Measurements from ENCODE around the gene GSAP.

GSAP gene

DNA sequence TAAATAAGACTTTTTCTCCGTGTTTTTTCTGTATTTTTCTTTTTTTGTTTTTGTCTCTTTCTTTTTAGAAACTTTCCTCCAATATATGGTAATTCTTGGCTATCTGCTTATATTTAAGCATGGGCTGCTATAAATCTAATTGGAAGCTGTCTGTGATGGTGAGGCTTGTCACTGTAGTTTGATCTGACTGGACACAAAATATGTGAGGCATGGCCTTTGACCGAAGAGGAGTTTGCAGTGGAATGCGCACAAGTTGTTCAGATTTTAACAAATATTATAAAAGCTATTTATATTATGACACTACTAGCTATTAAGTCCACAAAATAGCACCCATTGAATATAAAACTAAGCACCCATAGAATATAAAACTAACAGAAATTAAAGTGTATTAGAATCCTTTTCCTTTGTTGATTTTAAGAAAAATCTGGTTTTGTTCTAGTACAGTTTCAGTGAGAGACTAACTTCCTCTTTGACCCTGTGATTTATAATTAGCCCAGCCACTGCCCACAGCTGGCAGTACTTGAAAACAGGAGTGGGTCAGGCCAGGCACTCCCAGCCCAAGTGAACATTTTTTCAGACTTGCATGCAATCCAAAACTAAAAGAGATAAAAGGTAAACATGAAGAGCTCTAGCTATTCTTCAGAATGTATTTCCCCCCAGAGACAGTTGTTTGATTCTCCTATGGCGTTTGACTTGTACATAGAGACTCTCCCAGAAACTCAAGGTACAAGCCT, 146.6 kb downstream of the GSAP start:
- H2AFZ ChIP-seq (ENCODE audit: low read length), result no peak overlapping the region
- no peaks in the 10 kb centered on the region for H3K27me3 ChIP-seq (ENCODE audit: insufficient read depth, low read length)
- TF ChIP-seq EZH2 (IDR thresholded peaks at IDR 0.05; ENCODE audit: borderline replicate concordance, low read length), result no peak
- TF ChIP-seq, protein P1, sequence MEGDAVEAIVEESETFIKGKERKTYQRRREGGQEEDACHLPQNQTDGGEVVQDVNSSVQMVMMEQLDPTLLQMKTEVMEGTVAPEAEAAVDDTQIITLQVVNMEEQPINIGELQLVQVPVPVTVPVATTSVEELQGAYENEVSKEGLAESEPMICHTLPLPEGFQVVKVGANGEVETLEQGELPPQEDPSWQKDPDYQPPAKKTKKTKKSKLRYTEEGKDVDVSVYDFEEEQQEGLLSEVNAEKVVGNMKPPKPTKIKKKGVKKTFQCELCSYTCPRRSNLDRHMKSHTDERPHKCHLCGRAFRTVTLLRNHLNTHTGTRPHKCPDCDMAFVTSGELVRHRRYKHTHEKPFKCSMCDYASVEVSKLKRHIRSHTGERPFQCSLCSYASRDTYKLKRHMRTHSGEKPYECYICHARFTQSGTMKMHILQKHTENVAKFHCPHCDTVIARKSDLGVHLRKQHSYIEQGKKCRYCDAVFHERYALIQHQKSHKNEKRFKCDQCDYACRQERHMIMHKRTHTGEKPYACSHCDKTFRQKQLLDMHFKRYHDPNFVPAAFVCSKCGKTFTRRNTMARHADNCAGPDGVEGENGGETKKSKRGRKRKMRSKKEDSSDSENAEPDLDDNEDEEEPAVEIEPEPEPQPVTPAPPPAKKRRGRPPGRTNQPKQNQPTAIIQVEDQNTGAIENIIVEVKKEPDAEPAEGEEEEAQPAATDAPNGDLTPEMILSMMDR (IDR thresholded peaks at IDR 0.05; ENCODE audit: low read length), result no peak
- H3K4me3 ChIP-seq (ENCODE audit: low read depth, low read length, poor library complexity, severe bottlenecking), result peak overlapping the region; percentile 5
- peak overlapping the region; percentile 68 for H3K27ac ChIP-seq (ENCODE audit: low read depth, low read length, poor library complexity, severe bottlenecking)
- no peaks in the 10 kb centered on the region for H3K9me2 ChIP-seq (ENCODE audit: low read depth, low read length)
- no peaks in the 10 kb centered on the region for H3K79me2 ChIP-seq (ENCODE audit: insufficient read depth, low read length)
- H3F3A ChIP-seq (ENCODE audit: insufficient read depth, low read length), result no peaks in the 10 kb centered on the region
- H3K4me2 ChIP-seq (ENCODE audit: low read length), result peak overlapping the region; percentile 48
- no peaks in the 10 kb centered on the region for H3K36me3 ChIP-seq (ENCODE audit: insufficient read depth, low read length)
- H3K9me3 ChIP-seq (ENCODE audit: low read length), result no peaks in the 10 kb centered on the region
- H3K9ac ChIP-seq (ENCODE audit: low read length), result no peak overlapping the region
- no peaks in the 10 kb centered on the region for H4K20me1 ChIP-seq (ENCODE audit: insufficient read depth, low read length)
- peaks cover 40% of the 10 kb centered on the region for H3K4me1 ChIP-seq (ENCODE audit: insufficient read depth, low read length, severe bottlenecking)

DNA sequence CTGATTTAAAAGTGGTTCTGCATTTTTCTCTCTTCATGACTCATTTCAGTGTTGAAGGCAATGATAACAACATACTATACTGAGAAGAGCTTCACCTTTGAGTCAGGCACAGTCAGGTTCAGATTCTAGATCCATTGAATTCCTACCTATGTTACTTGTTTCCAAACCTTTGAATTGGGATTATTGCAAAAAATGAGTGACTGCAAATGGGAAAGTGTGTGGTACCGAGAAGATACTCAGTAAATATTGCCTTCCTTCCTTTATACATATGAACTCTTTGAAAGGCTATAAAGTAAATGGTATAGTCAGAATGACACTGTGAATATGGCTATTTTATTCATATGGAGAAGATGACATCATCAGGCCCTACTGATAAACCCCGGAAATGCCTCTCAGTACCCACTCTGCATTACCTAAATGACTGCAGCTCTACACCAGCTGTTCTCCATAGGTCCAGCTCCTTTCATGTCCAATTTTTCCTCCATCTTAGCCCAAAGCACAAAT, 149.8 kb downstream of the GSAP start:
- Histone ChIP-seq H3F3A (ENCODE audit: insufficient read depth, low read length) (no peaks in the 10 kb centered on the region), H3K9ac (ENCODE audit: low read length) (no peak overlapping the region), H3K4me2 (ENCODE audit: low read length) (no peak overlapping the region), H3K79me2 (ENCODE audit: insufficient read depth, low read length) (no peaks in the 10 kb centered on the region), H3K4me1 (ENCODE audit: insufficient read depth, low read length, severe bottlenecking) (peaks cover 40% of the 10 kb centered on the region), H4K20me1 (ENCODE audit: insufficient read depth, low read length) (no peaks in the 10 kb centered on the region), H3K9me2 (ENCODE audit: low read depth, low read length) (no peaks in the 10 kb centered on the region), H2AFZ (ENCODE audit: low read length) (no peak overlapping the region), H3K27ac (ENCODE audit: low read depth, low read length, poor library complexity, severe bottlenecking) (no peak overlapping the region), H3K4me3 (ENCODE audit: low read depth, low read length, poor library complexity, severe bottlenecking) (no peak overlapping the region), H3K27me3 (ENCODE audit: insufficient read depth, low read length) (no peaks in the 10 kb centered on the region), H3K9me3 (ENCODE audit: low read length) (no peaks in the 10 kb centered on the region), H3K36me3 (ENCODE audit: insufficient read depth, low read length) (no peaks in the 10 kb centered on the region)
- TF ChIP-seq, protein P1 (IDR thresholded peaks at IDR 0.05; ENCODE audit: low read length), result no peak
- no peak for TF ChIP-seq EZH2 (IDR thresholded peaks at IDR 0.05; ENCODE audit: borderline replicate concordance, low read length)

DNA sequence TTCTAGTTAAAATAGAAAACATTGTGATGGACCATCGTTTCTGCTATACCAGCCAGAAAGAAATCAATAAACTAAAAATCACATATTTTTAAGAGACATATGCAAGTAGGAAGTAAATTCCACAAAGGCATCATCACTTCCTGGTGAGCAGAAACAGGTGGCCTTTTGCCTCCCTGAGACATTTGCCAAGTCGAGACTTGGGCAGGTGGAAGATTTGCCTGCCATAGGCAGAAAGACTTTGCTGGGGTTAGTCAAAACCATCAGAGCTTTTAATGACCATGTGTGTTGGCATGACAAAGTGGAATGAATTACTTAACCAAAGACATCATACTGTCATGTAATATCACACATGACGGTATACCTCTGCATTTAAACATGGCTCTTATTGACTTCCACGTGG, 150.5 kb downstream of the GSAP start:
- Histone ChIP-seq H3K36me3 (ENCODE audit: insufficient read depth, low read length) (no peaks in the 10 kb centered on the region), H3K27ac (ENCODE audit: low read depth, low read length, poor library complexity, severe bottlenecking) (no peak overlapping the region), H2AFZ (ENCODE audit: low read length) (no peak overlapping the region), H3K27me3 (ENCODE audit: insufficient read depth, low read length) (no peaks in the 10 kb centered on the region), H3K4me3 (ENCODE audit: low read depth, low read length, poor library complexity, severe bottlenecking) (no peak overlapping the region), H3K4me1 (ENCODE audit: insufficient read depth, low read length, severe bottlenecking) (peaks cover 38% of the 10 kb centered on the region), H3K4me2 (ENCODE audit: low read length) (no peak overlapping the region), H3K9ac (ENCODE audit: low read length) (no peak overlapping the region), H3K79me2 (ENCODE audit: insufficient read depth, low read length) (no peaks in the 10 kb centered on the region), H3K9me3 (ENCODE audit: low read length) (no peaks in the 10 kb centered on the region), H3K9me2 (ENCODE audit: low read depth, low read length) (no peaks in the 10 kb centered on the region), H4K20me1 (ENCODE audit: insufficient read depth, low read length) (no peaks in the 10 kb centered on the region), H3F3A (ENCODE audit: insufficient read depth, low read length) (no peaks in the 10 kb centered on the region)
- TF ChIP-seq EZH2 (IDR thresholded peaks at IDR 0.05; ENCODE audit: borderline replicate concordance, low read length), result no peak
- TF ChIP-seq, protein P1 (IDR thresholded peaks at IDR 0.05; ENCODE audit: low read length), result no peak

Measured in OCI-LY1 (cell line).